Neural progenitor cell (in vitro differentiated cells): Measurements from ENCODE around the gene ADK. TPM values are rescaled to one million over a fixed set of nuclear protein-coding genes. Genes with fewer than 3 reads are reported as not detected.

Source experiments
- DNase-seq: peaks from one replicate; pipeline ENCODE4 v3.0.0-alpha.2; 2016; ENCODE audit warnings: low spot score
- H2AFZ ChIP-seq: fragments of 200-600 bp; sonication (generic); replicated peaks from 2 replicates; pipeline ENCODE4 v1.6.1; 2016; ENCODE audit warnings: antibody characterized with exemption
- H3F3A ChIP-seq: fragments of 200-600 bp; sonication (generic); 2 replicates; pipeline ENCODE4 v1.6.1; 2016; ENCODE audit warnings: antibody characterized with exemption, low read depth
- H3K27ac ChIP-seq: fragments of 200-600 bp; sonication (generic); 2 replicates; pipeline ENCODE4 v1.5.1; 2016; ENCODE audit warnings: mild to moderate bottlenecking
- H3K27me3 ChIP-seq: fragments of 200-600 bp; sonication (generic); 2 replicates; pipeline ENCODE4 v1.6.1; 2016; ENCODE audit warnings: mild to moderate bottlenecking, moderate library complexity
- H3K36me3 ChIP-seq: fragments of 200-600 bp; sonication (generic); 2 replicates; pipeline ENCODE4 v1.5.1; 2016
- H3K4me1 ChIP-seq: fragments of 200-600 bp; sonication (generic); 2 replicates; pipeline ENCODE4 v1.6.1; 2016; ENCODE audit warnings: mixed run types
- H3K4me2 ChIP-seq: fragments of 200-600 bp; sonication (generic); 2 replicates; pipeline ENCODE4 v1.6.1; 2016
- H3K4me3 ChIP-seq: fragments of 200-600 bp; sonication (generic); 2 replicates; pipeline ENCODE4 v1.5.1; 2016
- H3K79me2 ChIP-seq: fragments of 200-600 bp; sonication (generic); 2 replicates; pipeline ENCODE4 v1.6.1; 2016; ENCODE audit warnings: low read depth
- H3K9ac ChIP-seq: fragments of 200-600 bp; sonication (generic); 2 replicates; pipeline ENCODE4 v1.6.1; 2016
- H3K9me3 ChIP-seq: fragments of 200-600 bp; sonication (generic); 2 replicates; pipeline ENCODE4 v1.5.1; 2016; ENCODE audit warnings: low read depth
- H4K20me1 ChIP-seq: fragments of 200-600 bp; sonication (generic); 2 replicates; pipeline ENCODE4 v1.6.1; 2016; ENCODE audit warnings: low read depth
- H3K27ac Mint-ChIP-seq: 3 replicates; pipeline ENCODE4 v1.8.0; 2021; ENCODE audit warnings: mixed read lengths
- H3K27me3 Mint-ChIP-seq: 2 replicates; pipeline ENCODE4 v1.8.0; 2022; ENCODE audit warnings: low read depth, mild to moderate bottlenecking, inconsistent platforms, moderate library complexity, mixed read lengths; ENCODE audit not compliant: insufficient read depth
- H3K36me3 Mint-ChIP-seq: 3 replicates; pipeline ENCODE4 v1.8.0; 2021; ENCODE audit warnings: mixed read lengths
- H3K4me1 Mint-ChIP-seq: 3 replicates; pipeline ENCODE4 v1.8.0; 2021; ENCODE audit warnings: mixed read lengths
- H3K4me3 Mint-ChIP-seq: 3 replicates; pipeline ENCODE4 v1.8.0; 2021; ENCODE audit warnings: mild to moderate bottlenecking, moderate library complexity, mixed read lengths
- H3K9me3 Mint-ChIP-seq: 3 replicates; pipeline ENCODE4 v1.8.0; 2020; ENCODE audit warnings: mixed read lengths
- CTCF ChIP-seq: fragments of 200-600 bp; sonication (generic); IDR thresholded peaks from 2 replicates; pipeline ENCODE4 v1.5.1; 2017; ENCODE audit warnings: antibody characterized with exemption, mild to moderate bottlenecking
- EZH2 ChIP-seq: fragments of 200-600 bp; sonication (generic); IDR thresholded peaks from 2 replicates; pipeline ENCODE4 v1.6.1; 2017; ENCODE audit warnings: antibody characterized with exemption, mild to moderate bottlenecking, moderate library complexity
- EZH2phosphoT487 ChIP-seq: fragments of 200-600 bp; sonication (generic); IDR thresholded peaks from 2 replicates; pipeline ENCODE4 v1.6.1; 2017; ENCODE audit warnings: antibody characterized with exemption
- total RNA-seq: library from RNA; depleted of rRNA; stranded (reverse); fragments of >200 nt; gene quantifications from 2 replicates; pipeline ENCODE4 v1.2.3, GENCODE V29; 2015; ENCODE audit warnings: low replicate concordance

The ADK gene
- total RNA-seq, 1 donor from 2014 or later, result 50.9 TPM

- Histone ChIP-seq H3K36me3 (peaks cover 11% of the 10 kb centered on the region), H3F3A (no peaks in the 10 kb centered on the region), H3K4me3 (no peak overlapping the region), H3K9ac (no peak overlapping the region), H3K9me3 (peaks cover 18% of the 10 kb centered on the region), H3K4me1 (no peaks in the 10 kb centered on the region), H3K27ac (no peak overlapping the region), H2AFZ (no peak overlapping the region), H3K4me2 (no peak overlapping the region), H3K79me2 (no peaks in the 10 kb centered on the region), H4K20me1 (no peaks in the 10 kb centered on the region), H3K27me3 (no peaks in the 10 kb centered on the region)
- TF ChIP-seq EZH2phosphoT487 (no peak), EZH2 (no peak), CTCF (no peak)
- peaks cover 28% of the 10 kb centered on the region for H3K9me3 Mint-ChIP-seq
- no peak for DNase-seq
- no peaks in the 10 kb centered on the region for H3K4me1 Mint-ChIP-seq
- no peak overlapping the region for H3K4me3 Mint-ChIP-seq
- H3K36me3 Mint-ChIP-seq, result peaks cover 16% of the 10 kb centered on the region
- no peaks in the 10 kb centered on the region for H3K27me3 Mint-ChIP-seq
- no peak overlapping the region for H3K27ac Mint-ChIP-seq
These were observed 212.7 kb downstream of the ADK start for GRCh38 chr10:74363727-74364126.

- H3K27me3 Mint-ChIP-seq, result no peaks in the 10 kb centered on the region
- H3K27ac ChIP-seq, result no peak overlapping the region
- H4K20me1 ChIP-seq, result no peaks in the 10 kb centered on the region
- H3K27ac Mint-ChIP-seq, result no peak overlapping the region
- no peaks in the 10 kb centered on the region for H3F3A ChIP-seq
- peaks cover 11% of the 10 kb centered on the region for H3K36me3 ChIP-seq
- TF ChIP-seq EZH2 (no peak), CTCF (no peak), EZH2phosphoT487 (no peak)
- no peak overlapping the region for H3K4me3 ChIP-seq
- no peak overlapping the region for H2AFZ ChIP-seq
- no peaks in the 10 kb centered on the region for H3K79me2 ChIP-seq
- no peak overlapping the region for H3K4me2 ChIP-seq
- no peak overlapping the region for H3K9ac ChIP-seq
- DNase-seq, result no peak
- H3K9me3 Mint-ChIP-seq, result peaks cover 21% of the 10 kb centered on the region
- no peaks in the 10 kb centered on the region for H3K4me1 ChIP-seq
- H3K36me3 Mint-ChIP-seq, result peaks cover 14% of the 10 kb centered on the region
- H3K4me3 Mint-ChIP-seq, result no peak overlapping the region
- H3K4me1 Mint-ChIP-seq, result no peaks in the 10 kb centered on the region
- H3K27me3 ChIP-seq, result no peaks in the 10 kb centered on the region
- H3K9me3 ChIP-seq, result peaks cover 12% of the 10 kb centered on the region
These were observed 214.1 kb downstream of the ADK start for GRCh38 chr10:74365109-74365508.

GRCh38 chr10:74371696-74372095 is 220.7 kb downstream of the ADK start:
- no peaks in the 10 kb centered on the region for H3F3A ChIP-seq
- H3K4me3 ChIP-seq, result no peak overlapping the region
- H3K36me3 Mint-ChIP-seq, result peaks cover 2% of the 10 kb centered on the region
- H3K36me3 ChIP-seq, result no peaks in the 10 kb centered on the region
- H4K20me1 ChIP-seq, result no peaks in the 10 kb centered on the region
- H3K4me1 ChIP-seq, result no peaks in the 10 kb centered on the region
- no peak for TF ChIP-seq EZH2phosphoT487
- TF ChIP-seq CTCF, result no peak
- TF ChIP-seq EZH2, result no peak
- H3K4me1 Mint-ChIP-seq, result no peaks in the 10 kb centered on the region
- H3K4me2 ChIP-seq, result no peak overlapping the region
- no peaks in the 10 kb centered on the region for H3K27me3 ChIP-seq
- no peaks in the 10 kb centered on the region for H3K9me3 Mint-ChIP-seq
- no peak overlapping the region for H3K27ac ChIP-seq
- no peak for DNase-seq
- no peak overlapping the region for H3K27ac Mint-ChIP-seq
- H3K79me2 ChIP-seq, result no peaks in the 10 kb centered on the region
- no peaks in the 10 kb centered on the region for H3K9me3 ChIP-seq
- no peaks in the 10 kb centered on the region for H3K27me3 Mint-ChIP-seq
- H2AFZ ChIP-seq, result no peak overlapping the region
- no peak overlapping the region for H3K4me3 Mint-ChIP-seq
- H3K9ac ChIP-seq, result no peak overlapping the region

GRCh38 chr10:74373059-74373458 is 222.0 kb downstream of the ADK start:
- Histone ChIP-seq H3K9ac (no peak overlapping the region), H3K4me2 (no peak overlapping the region), H2AFZ (no peak overlapping the region), H3K4me3 (no peak overlapping the region), H3K4me1 (no peaks in the 10 kb centered on the region), H3K27ac (no peak overlapping the region), H3K9me3 (no peaks in the 10 kb centered on the region), H3K27me3 (no peaks in the 10 kb centered on the region), H3F3A (no peaks in the 10 kb centered on the region), H3K36me3 (no peaks in the 10 kb centered on the region), H3K79me2 (no peaks in the 10 kb centered on the region), H4K20me1 (no peaks in the 10 kb centered on the region)
- DNase-seq, result no peak
- no peaks in the 10 kb centered on the region for H3K9me3 Mint-ChIP-seq
- no peak for TF ChIP-seq CTCF
- no peak for TF ChIP-seq EZH2
- TF ChIP-seq EZH2phosphoT487, result no peak
- H3K27me3 Mint-ChIP-seq, result no peaks in the 10 kb centered on the region
- no peaks in the 10 kb centered on the region for H3K4me1 Mint-ChIP-seq
- no peak overlapping the region for H3K4me3 Mint-ChIP-seq
- H3K36me3 Mint-ChIP-seq, result peaks cover 2% of the 10 kb centered on the region
- H3K27ac Mint-ChIP-seq, result no peak overlapping the region
